Measurements from ENCODE around the gene PRCC.

Gene PRCC

GRCh38 chr1:156801409-156802121, 34.2 kb downstream of the PRCC start:
- DNase-seq, result peak in 1 of 3 experiments; percentile 46

- no peak for DNase-seq
Observed at GRCh38 chr1:156802421-156802935, 35.1 kb downstream of the PRCC start.

GRCh38 chr1:156803086-156803851, 35.9 kb downstream of the PRCC start:
- no peak for DNase-seq

GRCh38 chr1:156804026-156804425, 36.7 kb downstream of the PRCC start:
- DNase-seq, result peak in 1 of 3 experiments; percentile 42

- peak; percentile 41 to 96 (median 73) for DNase-seq
Observed at GRCh38 chr1:156804572-156805243, 37.4 kb downstream of the PRCC start.

- DNase-seq, result peak in 1 of 3 experiments; percentile 51
Observed at GRCh38 chr1:156805766-156806511, 38.6 kb downstream of the PRCC start.

- peak in 1 of 3 experiments; percentile 51 for DNase-seq
Observed at GRCh38 chr1:156806512-156807440, 39.4 kb downstream of the PRCC start.

GRCh38 chr1:156807627-156808026, 40.3 kb downstream of the PRCC start:
- peak in 1 of 3 experiments; percentile 51 for DNase-seq

GRCh38 chr1:156808186-156809030, 41.1 kb downstream of the PRCC start:
- DNase-seq, result no peak

- no peak for DNase-seq
Observed at GRCh38 chr1:156809281-156809680, 41.9 kb downstream of the PRCC start.

GRCh38 chr1:156809711-156810366, 42.5 kb downstream of the PRCC start:
- no peak for DNase-seq

GRCh38 chr1:156811168-156811567, 43.8 kb downstream of the PRCC start:
- DNase-seq, result no peak

GRCh38 chr1:156812293-156812990, 45.1 kb downstream of the PRCC start:
- no peak for DNase-seq

- DNase-seq, result peak in 2 of 3 experiments; percentile 28 to 52
Observed at GRCh38 chr1:156813298-156813697, 46.0 kb downstream of the PRCC start.

GRCh38 chr1:156813750-156814570, 46.6 kb downstream of the PRCC start:
- peak; percentile 83 to 93 (median 88) for DNase-seq

GRCh38 chr1:156814571-156815260, 47.4 kb downstream of the PRCC start:
- no peak for DNase-seq

- no peak for DNase-seq
Observed at GRCh38 chr1:156815307-156815826, 48.0 kb downstream of the PRCC start.
